Measurements from ENCODE around the gene FHL1.
"Not testable (repeated sequence)": the region's sequence is repeated elsewhere in the genome, so short reads cannot be mapped to it uniquely, and the experiment has no call there.

Gene FHL1

DNA sequence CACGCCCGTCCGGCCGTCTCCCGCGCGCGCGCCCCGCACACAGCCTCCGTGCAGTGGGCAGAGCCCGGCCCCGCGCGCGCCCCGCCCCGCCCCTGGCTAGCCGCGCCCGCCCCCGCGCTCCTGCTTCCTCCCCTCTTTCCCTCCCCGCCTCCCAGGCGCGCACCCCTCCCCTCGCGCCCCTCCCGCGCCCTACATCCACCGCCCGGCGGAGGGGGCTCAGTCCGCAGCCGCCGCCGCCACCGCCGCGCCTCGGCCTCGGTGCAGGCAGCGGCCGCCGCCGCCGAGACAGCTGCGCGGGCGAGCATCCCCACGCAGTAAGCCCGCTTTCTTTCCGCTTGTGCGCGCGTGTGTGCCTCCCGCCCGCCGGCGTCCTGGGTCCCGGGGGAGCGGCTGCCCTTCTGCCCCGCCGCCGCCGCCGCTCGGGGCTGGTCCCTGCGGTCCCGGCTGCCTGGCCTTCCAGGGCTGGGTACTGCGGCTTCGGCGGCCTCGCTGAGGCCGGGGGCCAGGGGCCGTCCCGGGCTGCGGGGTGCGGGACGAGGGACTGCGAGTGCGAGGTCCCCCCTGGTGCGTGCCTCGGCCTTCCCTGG, at the start of gene FHL1:
TSS of gene FHL1 (plus strand) at position 219 of the 587 bp plus-strand sequence.
- DNase-seq (ENCODE audit: low spot score), result peak; percentile 69

DNA sequence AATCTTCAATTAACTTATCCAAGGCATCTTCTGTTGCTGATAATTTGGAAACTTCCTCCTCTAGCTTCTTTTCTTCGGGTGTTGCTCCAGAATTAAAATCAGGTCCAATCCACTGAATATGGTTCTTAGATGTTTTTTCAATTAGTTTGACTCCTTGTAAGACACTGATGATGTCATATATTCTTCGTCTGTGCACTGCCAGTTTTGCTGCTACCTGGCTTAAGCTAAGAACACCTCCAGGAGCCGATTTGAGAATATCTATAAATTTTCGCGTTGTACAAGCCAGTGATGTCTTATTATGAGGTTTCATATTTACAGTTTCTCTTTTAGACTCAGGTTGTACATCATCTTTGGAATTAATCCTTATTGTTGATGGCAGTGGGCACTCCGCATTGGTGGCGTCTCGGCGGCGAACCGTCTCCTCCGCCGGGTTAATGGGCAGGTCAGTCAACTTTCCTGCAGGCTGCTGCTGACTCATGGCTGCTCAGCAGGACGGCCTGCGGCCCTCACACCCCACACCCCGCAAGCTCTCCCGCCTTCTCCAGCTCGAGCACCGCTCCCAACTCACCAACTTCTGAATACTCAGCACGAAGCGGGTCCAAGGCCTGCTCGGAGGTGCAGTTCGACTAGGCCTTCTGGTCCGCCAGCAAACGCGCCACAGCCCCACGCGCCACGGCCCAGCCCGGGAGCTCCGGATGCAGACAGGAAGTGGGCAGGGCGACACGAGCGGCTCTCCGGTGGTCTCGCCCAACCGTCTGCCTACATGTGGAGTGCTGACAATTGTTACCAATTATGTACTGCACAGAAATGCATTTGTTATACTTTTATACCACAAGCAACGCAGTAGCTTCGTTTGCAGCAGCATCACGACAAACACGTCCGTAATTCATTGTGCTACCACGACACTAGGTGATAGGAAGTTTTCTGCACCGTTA, 49.2 kb upstream of the FHL1 start:
- no peak for DNase-seq (ENCODE audit: low spot score)

DNA sequence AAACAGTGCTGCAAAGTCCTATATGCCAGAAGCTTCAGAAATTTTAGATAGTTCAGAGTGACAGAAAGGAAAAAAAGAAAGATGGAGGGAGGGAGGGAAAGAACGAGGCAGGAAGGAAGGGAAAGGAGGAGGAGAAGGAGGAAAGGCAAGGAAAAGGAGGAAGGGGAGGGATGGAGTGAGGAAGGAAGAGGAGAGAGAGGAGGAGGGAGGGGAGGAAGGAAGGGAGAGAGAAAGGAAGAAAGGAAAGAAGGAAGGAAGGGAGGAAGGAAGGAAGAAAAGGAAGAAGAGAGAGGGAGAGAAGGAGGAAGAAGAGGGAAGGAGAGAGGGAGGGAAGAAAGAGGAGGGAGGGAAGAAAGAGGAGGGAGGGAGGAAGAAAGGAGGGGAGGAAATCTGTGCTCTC, 42.4 kb upstream of the FHL1 start:
- DNase-seq (ENCODE audit: low spot score), result no peak

DNA sequence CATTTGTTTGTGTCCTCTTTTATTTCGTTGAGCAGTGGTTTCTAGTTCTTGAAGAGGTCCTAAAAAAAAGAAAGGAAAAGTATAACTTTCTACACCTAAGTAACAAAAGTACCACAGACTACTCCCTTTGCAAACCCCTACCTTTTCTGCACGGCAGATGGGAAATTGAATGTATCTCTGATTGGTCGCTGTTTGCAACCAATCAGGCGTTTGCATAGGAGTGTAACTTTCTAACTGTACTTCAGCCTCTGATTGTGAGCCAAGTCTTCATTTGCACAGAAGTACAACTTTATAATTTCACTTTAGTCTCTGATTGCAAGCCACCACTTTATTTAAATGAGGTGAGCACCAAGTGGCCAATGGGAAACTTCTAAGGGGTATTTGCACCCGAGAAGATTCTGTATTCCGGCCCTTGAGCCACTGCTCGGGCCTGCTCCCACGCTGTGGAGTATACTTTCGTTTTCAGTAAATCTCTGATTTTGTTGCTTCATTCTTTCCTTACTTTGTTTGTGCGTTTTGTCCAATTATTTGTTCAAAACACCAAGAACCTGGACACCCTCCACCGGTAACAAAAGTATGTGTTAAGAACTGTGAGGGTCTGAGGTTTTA, 40.3 kb upstream of the FHL1 start:
- DNase-seq (ENCODE audit: low spot score), result no peak

DNA sequence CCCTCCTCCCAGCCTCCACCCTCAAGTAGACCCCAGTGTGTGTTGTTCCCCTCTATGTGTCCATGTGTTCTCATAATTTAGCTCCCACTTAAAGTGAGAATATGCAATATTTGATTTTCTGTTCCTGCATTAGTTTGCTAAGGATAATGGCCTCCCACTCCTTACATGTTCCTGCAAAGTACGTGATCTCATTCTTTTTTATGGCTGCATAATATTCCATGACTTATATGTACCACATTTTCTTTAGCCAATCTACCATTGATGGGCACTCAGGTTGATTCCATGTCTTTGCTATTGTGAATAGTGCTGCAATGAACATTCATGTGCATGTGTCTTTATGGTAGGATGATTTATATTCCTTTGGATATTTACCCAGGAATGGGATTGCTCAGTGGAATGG, 38.4 kb upstream of the FHL1 start:
- DNase-seq (ENCODE audit: low spot score), result not testable (repeated sequence)

DNA sequence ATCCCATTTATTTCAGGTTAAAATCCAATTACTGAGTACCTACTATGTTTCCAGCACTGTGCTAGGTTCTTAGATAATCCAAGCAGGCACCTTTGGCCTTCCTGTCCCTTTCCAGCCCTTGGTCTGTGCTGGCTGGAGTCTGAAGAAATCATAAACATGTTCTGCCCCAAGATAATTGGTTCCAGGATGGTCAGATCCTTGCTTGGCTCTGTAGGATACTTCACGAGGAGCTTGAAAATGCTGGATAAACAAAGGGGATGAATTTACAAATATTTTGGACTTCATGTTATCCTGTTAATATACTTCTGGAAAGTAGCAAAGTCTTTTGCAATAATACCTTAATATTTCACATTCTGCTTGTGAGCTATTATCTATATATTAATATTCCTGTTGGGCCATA, 35.0 kb upstream of the FHL1 start:
- no peak for DNase-seq (ENCODE audit: low spot score)

GRCh38 chrX:136112778-136113177, 34.6 kb upstream of the FHL1 start:
- no peak for DNase-seq (ENCODE audit: low spot score)

GRCh38 chrX:136115126-136115903, 32.0 kb upstream of the FHL1 start:
- no peak for DNase-seq (ENCODE audit: low spot score)

DNA sequence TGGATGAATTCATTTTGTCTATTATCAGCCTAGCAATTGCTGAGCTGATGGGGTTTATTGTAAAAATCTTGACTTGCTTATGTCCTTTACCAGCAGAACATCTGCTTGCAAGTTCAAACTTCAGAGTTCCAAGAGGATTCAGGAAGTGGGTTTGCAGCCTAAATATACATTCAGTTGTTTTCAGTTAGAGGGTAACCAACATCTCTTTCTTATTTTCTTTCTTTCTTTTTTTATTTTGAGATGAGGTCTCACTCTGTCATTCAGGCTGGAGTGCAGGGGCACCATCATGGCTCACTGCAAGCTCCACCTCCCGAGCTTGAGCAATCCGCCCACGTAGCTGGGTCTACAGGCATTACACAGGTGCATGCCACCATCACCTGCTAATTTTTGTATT, 31.4 kb upstream of the FHL1 start:
- DNase-seq (ENCODE audit: low spot score), result no peak

GRCh38 chrX:136121788-136122187, 25.5 kb upstream of the FHL1 start:
- DNase-seq (ENCODE audit: low spot score), result no peak

GRCh38 chrX:136122207-136122606, 25.1 kb upstream of the FHL1 start:
- DNase-seq (ENCODE audit: low spot score), result no peak

- DNase-seq (ENCODE audit: low spot score), result no peak
These were observed 22.2 kb upstream of the FHL1 start for GRCh38 chrX:136125106-136125505.

GRCh38 chrX:136126371-136126770, 21.0 kb upstream of the FHL1 start:
- DNase-seq (ENCODE audit: low spot score), result no peak

GRCh38 chrX:136126872-136127406, 20.4 kb upstream of the FHL1 start:
- DNase-seq (ENCODE audit: low spot score), result no peak

GRCh38 chrX:136128743-136129142, 18.6 kb upstream of the FHL1 start:
- DNase-seq (ENCODE audit: low spot score), result no peak

DNA sequence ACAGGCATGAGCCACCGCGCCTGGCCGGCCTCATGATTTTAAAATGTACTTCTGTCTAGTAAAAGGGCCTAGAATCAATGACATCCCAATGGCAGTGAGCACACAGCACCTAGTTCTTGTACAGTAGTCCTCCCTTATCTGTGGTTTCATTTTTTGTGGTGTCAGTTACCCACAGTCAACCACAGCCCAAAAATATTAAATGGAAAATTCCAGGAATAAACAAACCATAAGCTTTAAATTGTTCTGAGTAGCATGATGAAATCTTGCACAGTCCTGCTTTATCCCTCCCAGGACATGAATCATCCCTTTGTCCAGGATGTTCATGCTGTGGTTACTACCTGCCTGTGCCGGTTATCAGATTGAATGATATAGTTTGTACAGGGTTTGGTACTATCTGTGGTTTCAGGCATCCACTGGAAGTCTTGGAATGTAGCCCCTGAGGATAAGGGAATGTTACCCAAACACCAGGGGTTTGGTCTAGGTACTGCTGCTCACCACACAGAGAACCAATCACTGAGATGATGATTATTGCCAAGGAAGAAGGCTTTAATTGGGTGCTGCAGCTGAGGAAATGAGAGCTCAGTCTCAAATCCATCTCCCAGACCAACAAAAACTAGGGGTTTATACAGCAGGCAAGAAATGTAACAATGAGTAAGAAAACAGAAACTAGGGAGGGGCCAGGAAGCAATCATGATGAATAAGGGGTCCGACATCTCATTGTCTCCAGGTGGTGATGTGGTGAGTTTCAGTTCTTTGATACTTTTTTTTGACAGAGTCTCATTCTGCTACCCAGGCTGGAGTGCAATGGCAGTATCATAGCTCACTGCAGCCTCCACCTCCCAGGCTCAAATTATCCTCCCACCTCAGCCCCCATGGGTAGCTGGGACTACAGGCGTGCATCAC, 16.2 kb upstream of the FHL1 start:
- no peak for DNase-seq (ENCODE audit: low spot score)

DNA sequence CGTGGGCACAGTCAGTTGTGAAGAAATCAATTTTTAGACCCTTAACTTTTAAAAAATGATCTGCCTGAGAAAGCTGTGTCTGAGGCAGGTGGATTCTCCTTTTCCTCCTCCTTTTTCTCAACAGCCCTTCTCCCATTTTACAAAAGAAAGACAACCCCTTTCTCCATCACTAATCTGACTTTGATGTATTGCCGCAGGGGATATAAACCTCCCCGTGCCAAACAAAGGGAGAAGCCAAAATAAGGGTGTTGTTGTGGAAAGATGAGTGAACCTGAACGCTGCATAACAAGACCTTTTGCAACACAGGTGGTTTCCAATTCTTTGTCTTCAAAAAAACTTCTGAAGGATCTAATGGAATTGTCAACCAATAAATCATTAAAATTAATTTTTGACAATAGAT, 8.4 kb upstream of the FHL1 start:
- no peak for DNase-seq (ENCODE audit: low spot score)

- no peak for DNase-seq (ENCODE audit: low spot score)
These were observed 5.8 kb upstream of the FHL1 start for GRCh38 chrX:136141569-136141968.

DNA sequence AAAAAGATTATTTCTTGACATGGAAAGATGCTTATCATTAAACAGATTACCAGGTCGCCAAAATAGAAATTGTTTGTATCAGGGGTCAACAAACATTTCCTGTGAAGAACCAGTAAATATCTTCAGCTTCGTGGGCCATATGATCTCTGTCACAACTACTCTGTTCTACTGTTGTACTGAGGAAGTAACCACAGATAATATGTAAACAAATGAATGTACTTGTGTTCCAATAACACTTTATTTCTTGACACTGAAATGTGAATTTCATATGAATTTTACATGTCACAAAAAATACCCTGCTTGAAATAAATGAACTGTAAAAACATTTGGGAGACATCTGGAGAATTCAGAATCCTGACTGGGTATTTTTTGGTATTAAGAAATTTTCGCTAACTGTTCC, 4.7 kb upstream of the FHL1 start:
- DNase-seq (ENCODE audit: low spot score), result no peak

DNA sequence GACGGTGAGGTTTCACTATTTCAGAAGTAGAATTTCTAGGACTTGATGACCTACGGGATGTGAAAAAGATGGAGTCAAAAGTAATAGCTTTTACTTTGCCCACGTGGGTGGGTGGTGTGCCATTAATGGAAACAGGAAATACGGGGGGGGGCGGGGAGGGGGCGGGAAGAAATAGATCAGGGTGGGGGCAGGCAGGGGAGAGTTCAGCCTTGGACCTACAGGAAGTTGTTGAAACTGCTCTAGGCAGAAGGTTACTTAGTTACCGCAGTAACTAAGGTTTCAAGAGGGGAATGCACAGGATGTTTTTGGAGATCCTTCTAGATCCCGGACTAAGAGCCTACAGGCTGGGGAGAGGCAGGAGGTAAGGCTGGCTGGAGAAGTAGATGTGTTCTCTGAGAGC, 3.6 kb upstream of the FHL1 start:
- no peak for DNase-seq (ENCODE audit: low spot score)

All from ecto neural progenitor cell (in vitro differentiated cells).